ENCODE results near the gene OR52E2.

The OR52E2 gene

DNA sequence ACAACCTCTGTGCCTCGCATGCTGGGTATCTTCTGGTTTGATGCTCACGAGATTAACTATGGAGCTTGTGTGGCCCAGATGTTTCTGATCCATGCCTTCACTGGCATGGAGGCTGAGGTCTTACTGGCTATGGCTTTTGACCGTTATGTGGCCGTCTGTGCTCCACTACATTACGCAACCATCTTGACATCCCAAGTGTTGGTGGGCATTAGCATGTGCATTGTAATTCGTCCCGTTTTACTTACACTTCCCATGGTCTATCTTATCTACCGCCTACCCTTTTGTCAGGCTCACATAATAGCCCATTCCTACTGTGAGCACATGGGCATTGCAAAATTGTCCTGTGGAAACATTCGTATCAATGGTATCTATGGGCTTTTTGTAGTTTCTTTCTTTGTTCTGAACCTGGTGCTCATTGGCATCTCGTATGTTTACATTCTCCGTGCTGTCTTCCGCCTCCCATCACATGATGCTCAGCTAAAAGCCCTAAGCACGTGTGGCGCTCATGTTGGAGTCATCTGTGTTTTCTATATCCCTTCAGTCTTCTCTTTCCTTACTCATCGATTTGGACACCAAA is 12.6 kb downstream of the OR52E2 start:
- H3K27me3 Mint-ChIP-seq = no peaks in the 10 kb centered on the region
- no peaks in the 10 kb centered on the region for H3K4me1 Mint-ChIP-seq (ENCODE audit: low read depth in 2 of 2)
- H3K4me3 Mint-ChIP-seq = no peak overlapping the region
- DNase-seq (no peak), ATAC-seq (replicated peaks) (no peak)
- H3K36me3 Mint-ChIP-seq (ENCODE audit: insufficient read depth) = no peaks in the 10 kb centered on the region
- H3K9me3 Mint-ChIP-seq = peaks cover 0 to 2% of the 10 kb centered on the region in 2 donors
- no peak overlapping the region for H3K27ac Mint-ChIP-seq

DNA sequence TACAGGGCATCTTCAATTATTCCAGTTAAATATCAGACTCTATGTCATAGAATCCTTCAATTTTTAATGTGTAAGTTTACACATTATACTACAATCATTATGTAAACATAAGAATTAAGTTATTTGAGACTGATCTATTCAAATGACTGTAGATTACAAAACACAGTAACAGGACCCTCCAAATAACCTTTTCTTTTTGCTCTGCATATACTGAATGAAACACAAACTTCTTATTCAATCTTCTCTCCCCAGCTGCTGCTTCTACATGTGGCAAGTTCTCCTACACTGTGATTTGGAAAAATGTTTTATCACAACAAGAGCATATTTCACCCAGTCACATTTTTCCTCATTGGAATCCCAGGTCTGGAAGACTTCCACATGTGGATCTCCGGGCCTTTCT is 13.2 kb downstream of the OR52E2 start, which contains the start of gene OR52J3:
Gene OR52J3, plus strand, starts transcription at position 301 of the 400 bp plus-strand sequence. Its CDS starts 0 bp downstream, at position 301.
- ATAC-seq (replicated peaks) = no peak
- DNase-seq = no peak
- H3K27me3 Mint-ChIP-seq = no peaks in the 10 kb centered on the region
- peaks cover 0 to 2% of the 10 kb centered on the region in 2 donors for H3K9me3 Mint-ChIP-seq
- no peak within 1 kb of the TSS for H3K4me3 Mint-ChIP-seq
- no peak within 1 kb of the TSS for H3K27ac Mint-ChIP-seq
- H3K36me3 Mint-ChIP-seq (ENCODE audit: insufficient read depth) = no peaks in the 10 kb centered on the region
- no peaks in the 10 kb centered on the region for H3K4me1 Mint-ChIP-seq (ENCODE audit: low read depth in 2 of 2)

DNA sequence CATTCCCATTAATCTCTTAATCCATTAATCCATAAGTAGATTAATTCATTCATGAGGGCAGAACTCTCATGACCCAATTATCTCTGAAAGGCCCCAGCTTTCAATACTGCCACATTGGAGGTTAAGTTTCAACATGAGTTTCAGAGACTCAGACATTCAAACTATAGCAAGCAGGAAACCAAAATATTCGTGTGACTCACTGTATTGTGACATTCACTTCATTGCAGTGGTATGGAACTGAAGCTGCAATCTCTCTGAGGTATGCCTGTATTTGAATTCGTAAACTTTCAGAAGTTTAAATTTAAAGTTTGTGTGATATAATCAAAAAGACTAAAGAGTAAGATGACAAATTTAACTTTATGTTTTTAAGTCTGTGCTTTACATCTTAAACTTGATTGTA is 16.0 kb downstream of the OR52E2 start:
- no peak overlapping the region for H3K27ac Mint-ChIP-seq
- H3K36me3 Mint-ChIP-seq (ENCODE audit: insufficient read depth) = no peaks in the 10 kb centered on the region
- H3K4me1 Mint-ChIP-seq (ENCODE audit: low read depth in 2 of 2) = no peaks in the 10 kb centered on the region
- ATAC-seq (replicated peaks) = no peak
- H3K9me3 Mint-ChIP-seq = peaks cover 0 to 2% of the 10 kb centered on the region in 2 donors
- no peak for DNase-seq
- no peaks in the 10 kb centered on the region for H3K27me3 Mint-ChIP-seq
- no peak overlapping the region for H3K4me3 Mint-ChIP-seq

DNA sequence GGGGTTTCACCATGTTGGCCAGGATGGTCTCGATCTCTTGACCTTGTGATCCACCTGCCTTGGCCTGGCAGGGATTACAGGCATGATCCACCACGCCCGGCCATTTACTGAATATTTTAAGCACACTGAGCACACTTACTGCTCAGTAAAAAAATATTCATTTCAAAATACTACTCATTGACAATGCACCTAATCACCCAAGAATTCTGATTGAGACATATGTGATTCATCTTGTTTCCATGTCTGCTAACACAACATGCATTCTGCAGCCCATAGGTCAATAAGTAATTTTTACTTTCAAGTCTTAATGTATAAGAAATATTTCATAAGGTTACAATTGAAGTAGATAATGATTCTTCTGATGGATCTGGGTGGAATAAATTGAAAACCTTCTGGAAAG is 17.3 kb downstream of the OR52E2 start:
- Mint-ChIP-seq H3K36me3 (ENCODE audit: insufficient read depth) (no peaks in the 10 kb centered on the region), H3K4me3 (no peak overlapping the region), H3K4me1 (ENCODE audit: low read depth in 2 of 2) (no peaks in the 10 kb centered on the region), H3K27me3 (no peaks in the 10 kb centered on the region), H3K9me3 (peaks cover 2 to 8% of the 10 kb centered on the region in 2 donors), H3K27ac (no peak overlapping the region)
- ATAC-seq (replicated peaks) = no peak
- no peak for DNase-seq

DNA sequence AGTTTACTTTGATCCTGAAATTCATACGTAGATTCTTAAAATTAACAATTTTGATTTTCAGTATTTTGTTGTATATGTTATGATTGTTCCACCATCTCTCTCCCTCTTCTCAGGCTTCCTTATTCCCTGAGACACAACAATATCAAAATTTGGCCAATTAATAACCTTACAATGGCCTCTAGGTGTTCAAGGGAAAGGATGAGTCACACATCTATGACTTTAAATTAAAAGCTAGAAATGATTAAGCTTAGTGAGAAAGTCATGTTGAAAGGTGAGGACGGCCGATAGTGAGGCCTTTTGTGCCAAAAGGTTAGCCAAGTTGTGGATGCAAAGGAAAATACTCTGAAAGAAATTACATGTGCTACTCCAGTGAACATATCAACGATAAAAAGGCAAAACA is 18.6 kb downstream of the OR52E2 start:
- H3K27me3 Mint-ChIP-seq = no peaks in the 10 kb centered on the region
- H3K27ac Mint-ChIP-seq = no peak overlapping the region
- H3K4me1 Mint-ChIP-seq (ENCODE audit: low read depth in 2 of 2) = no peaks in the 10 kb centered on the region
- ATAC-seq (replicated peaks) (no peak), DNase-seq (no peak)
- peaks cover 5 to 11% of the 10 kb centered on the region in 2 donors for H3K9me3 Mint-ChIP-seq
- no peak overlapping the region for H3K4me3 Mint-ChIP-seq
- H3K36me3 Mint-ChIP-seq (ENCODE audit: insufficient read depth) = no peaks in the 10 kb centered on the region

DNA sequence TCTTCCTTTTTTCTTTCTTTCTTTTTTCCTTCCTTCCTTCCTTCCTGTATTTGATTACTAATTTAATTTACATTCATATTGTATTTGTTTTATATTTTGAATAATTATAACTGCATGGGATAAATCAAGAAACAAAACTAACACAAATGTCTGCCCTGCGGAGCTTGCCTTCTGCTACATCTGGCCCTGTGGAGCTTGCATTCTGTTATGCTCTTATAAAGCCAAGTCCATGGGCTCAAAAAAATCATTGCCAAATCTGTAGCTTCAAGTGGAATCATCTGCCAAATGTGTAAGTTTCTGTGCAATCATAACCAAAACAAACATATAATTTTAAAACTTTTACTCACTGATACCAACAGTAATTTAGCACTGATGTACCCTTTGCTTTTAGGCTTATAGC is 21.1 kb downstream of the OR52E2 start:
- no peaks in the 10 kb centered on the region for H3K36me3 Mint-ChIP-seq (ENCODE audit: insufficient read depth)
- ATAC-seq (replicated peaks) (no peak), DNase-seq (no peak)
- H3K4me3 Mint-ChIP-seq = no peak overlapping the region
- peaks cover 5 to 11% of the 10 kb centered on the region in 2 donors for H3K9me3 Mint-ChIP-seq
- no peak overlapping the region for H3K27ac Mint-ChIP-seq
- no peaks in the 10 kb centered on the region for H3K27me3 Mint-ChIP-seq
- no peaks in the 10 kb centered on the region for H3K4me1 Mint-ChIP-seq (ENCODE audit: low read depth in 2 of 2)

DNA sequence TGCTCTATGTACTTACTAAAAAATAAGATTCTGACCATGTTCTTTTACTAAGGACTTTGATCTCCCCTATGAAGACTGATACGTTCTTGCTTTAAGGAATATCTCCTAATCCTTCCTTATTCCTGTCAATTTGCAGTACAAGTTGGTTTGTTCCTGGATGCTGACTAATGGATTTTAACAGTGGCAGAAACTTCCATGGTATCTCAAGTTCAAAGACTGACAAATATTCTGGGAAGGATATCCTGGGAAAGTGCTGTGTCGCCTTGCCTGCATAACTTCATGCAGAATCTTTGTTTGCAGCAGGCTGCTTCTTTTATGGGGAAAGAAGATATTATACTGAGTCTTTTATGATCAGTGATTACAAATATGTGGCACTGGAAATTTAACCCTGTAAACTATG is 21.5 kb downstream of the OR52E2 start:
- H3K4me1 Mint-ChIP-seq (ENCODE audit: low read depth in 2 of 2) = no peaks in the 10 kb centered on the region
- H3K9me3 Mint-ChIP-seq = peaks cover 5 to 11% of the 10 kb centered on the region in 2 donors
- no peaks in the 10 kb centered on the region for H3K27me3 Mint-ChIP-seq
- ATAC-seq (replicated peaks) (no peak), DNase-seq (no peak)
- no peak overlapping the region for H3K27ac Mint-ChIP-seq
- H3K36me3 Mint-ChIP-seq (ENCODE audit: insufficient read depth) = no peaks in the 10 kb centered on the region
- H3K4me3 Mint-ChIP-seq = no peak overlapping the region

DNA sequence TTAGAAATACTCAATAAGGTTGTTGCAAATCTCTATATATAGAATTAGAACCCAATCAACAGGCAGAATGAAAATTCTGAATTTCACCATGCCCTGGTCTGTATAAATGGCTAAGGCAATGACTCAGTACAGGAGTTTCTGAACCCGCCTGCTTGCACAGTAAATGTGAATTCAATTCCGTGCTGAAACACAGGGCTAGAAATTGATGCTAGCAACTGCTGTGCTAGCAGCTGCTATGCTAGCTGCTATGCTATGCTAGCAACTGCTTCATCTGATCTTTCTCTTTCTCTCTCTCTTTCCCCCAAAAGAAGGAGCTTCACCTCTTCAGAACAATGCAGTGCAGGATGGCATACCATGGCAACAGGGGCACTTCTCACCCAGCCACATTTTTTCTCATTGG is 22.8 kb downstream of the OR52E2 start:
- H3K4me3 Mint-ChIP-seq = no peak overlapping the region
- ATAC-seq (replicated peaks) (no peak), DNase-seq (no peak)
- peaks cover 2 to 11% of the 10 kb centered on the region in 2 donors for H3K9me3 Mint-ChIP-seq
- H3K36me3 Mint-ChIP-seq (ENCODE audit: insufficient read depth) = no peaks in the 10 kb centered on the region
- H3K27me3 Mint-ChIP-seq = no peaks in the 10 kb centered on the region
- no peaks in the 10 kb centered on the region for H3K4me1 Mint-ChIP-seq (ENCODE audit: low read depth in 2 of 2)
- H3K27ac Mint-ChIP-seq = no peak overlapping the region

DNA sequence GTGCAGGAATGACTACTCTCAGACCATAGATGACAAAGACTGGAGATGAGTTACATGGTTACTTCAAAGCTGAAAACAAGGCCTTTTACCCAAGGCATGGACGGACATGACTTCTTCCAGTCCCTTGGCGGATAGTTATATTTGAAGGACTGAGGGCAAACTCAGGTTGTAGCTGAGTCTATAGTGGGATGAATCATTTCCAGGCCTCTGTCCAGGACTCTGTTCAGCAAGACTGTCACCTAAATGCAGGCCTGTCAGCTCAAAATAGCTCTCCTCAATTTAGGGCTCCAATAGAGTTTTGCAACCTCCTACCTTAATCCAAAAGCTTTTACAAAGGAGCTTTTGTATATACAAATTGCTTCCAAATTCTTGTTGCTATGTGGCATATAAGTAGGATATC is 37.4 kb downstream of the OR52E2 start:
- H3K27ac Mint-ChIP-seq = no peak overlapping the region
- H3K36me3 Mint-ChIP-seq (ENCODE audit: insufficient read depth) = no peaks in the 10 kb centered on the region
- ATAC-seq (replicated peaks) (no peak), DNase-seq (no peak)
- no peak overlapping the region for H3K4me3 Mint-ChIP-seq
- H3K9me3 Mint-ChIP-seq = peaks cover 18 to 30% of the 10 kb centered on the region in 2 donors
- no peaks in the 10 kb centered on the region for H3K27me3 Mint-ChIP-seq
- no peaks in the 10 kb centered on the region for H3K4me1 Mint-ChIP-seq (ENCODE audit: low read depth in 2 of 2)

DNA sequence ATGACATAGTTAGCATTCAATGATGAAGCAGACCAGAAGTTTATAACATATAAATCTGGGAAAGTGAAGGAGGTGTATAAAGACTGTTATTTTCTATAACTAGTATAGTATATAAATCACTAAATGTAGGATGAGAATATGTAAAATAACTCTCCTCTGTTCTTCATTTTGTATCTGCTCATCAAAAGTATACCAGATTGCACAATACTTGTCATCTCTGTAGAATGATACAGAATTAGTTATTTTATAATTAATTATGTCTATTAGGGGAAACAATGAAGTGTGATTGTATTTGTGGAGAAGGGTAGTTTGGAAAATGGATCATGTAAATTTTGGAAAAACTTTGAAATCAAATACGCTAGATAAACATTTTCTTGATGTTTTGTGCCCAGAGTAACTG is 46.4 kb downstream of the OR52E2 start:
- DNase-seq (no peak), ATAC-seq (replicated peaks) (no peak)
- H3K27ac Mint-ChIP-seq = no peak overlapping the region

DNA sequence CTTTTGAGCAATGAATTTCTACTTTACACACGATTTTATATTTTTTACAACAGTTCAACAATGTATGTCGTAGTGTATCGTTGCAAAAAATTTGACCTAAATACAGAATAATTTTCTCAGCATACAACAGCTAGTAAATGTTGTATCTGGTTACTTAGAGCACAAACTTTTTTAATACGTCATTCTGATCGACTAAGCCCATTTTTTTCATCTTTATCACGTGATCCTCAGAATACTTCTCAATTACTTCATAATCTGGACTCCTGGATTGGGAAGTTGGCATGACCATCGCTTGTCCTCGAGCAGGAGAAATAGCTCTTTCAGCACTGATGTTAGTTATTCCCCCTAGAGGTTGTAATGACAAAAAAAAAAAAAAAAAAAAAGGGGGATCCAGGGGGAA is 48.2 kb downstream of the OR52E2 start:
- DNase-seq (no peak), ATAC-seq (replicated peaks) (no peak)
- Mint-ChIP-seq H3K4me1 (ENCODE audit: low read depth in 2 of 2) (no peaks in the 10 kb centered on the region), H3K4me3 (no peak overlapping the region), H3K27ac (no peak overlapping the region), H3K27me3 (peaks cover 0 to 8% of the 10 kb centered on the region in 2 donors), H3K9me3 (peaks cover 0 to 2% of the 10 kb centered on the region in 2 donors), H3K36me3 (ENCODE audit: insufficient read depth) (no peaks in the 10 kb centered on the region)

More for the DNA sequence above, 46.4 kb downstream of the OR52E2 start:
- peaks cover 0 to 2% of the 10 kb centered on the region in 2 donors for H3K9me3 Mint-ChIP-seq
- H3K27me3 Mint-ChIP-seq = peaks cover 0 to 8% of the 10 kb centered on the region in 2 donors
- H3K4me1 Mint-ChIP-seq (ENCODE audit: low read depth in 2 of 2) = no peaks in the 10 kb centered on the region
- H3K4me3 Mint-ChIP-seq = no peak overlapping the region
- H3K36me3 Mint-ChIP-seq (ENCODE audit: insufficient read depth) = no peaks in the 10 kb centered on the region
